B cell (primary cell): ENCODE data around the gene SLCO1A2. TPM values are rescaled to one million over a fixed set of nuclear protein-coding genes. Genes with fewer than 3 reads are reported as not detected.

ENCODE experiments used
- ATAC-seq: fragments of 200-7000 bp; cut with Tn5 transposase; one replicate; pipeline ENCODE4 v1.10.0; 2021; ENCODE audit warnings: low read depth, mild to moderate bottlenecking, moderate number of reproducible peaks, moderate library complexity
- CTCF ChIA-PET: fragments of 350-600 bp; sonication (Branson Sonifier 250); formaldehyde crosslinking; loops from one replicate; lab custom pipeline; 2021; ENCODE audit warnings: antibody characterized with exemption, inconsistent platforms; lab: Charles Lee
- POLR2A ChIA-PET: fragments of 350-600 bp; sonication (Branson Sonifier 250); formaldehyde crosslinking; loops from one replicate; lab custom pipeline; 2021; ENCODE audit warnings: antibody characterized with exemption; lab: Charles Lee
- DNase-seq: peaks from one replicate; pipeline ENCODE4 v3.0.0; 2013
- H2AFZ ChIP-seq: 2 replicates; pipeline ENCODE4 v1.6.1; 2012; ENCODE audit warnings: mild to moderate bottlenecking, low read depth, low read length; ENCODE audit not compliant: insufficient read depth, poor library complexity, severe bottlenecking
- H3K27ac ChIP-seq, 2 donors: 1 replicate in 1 of 2; 2 replicates in 1 of 2; pipeline ENCODE4 v1.5.1; 2012 to 2013; ENCODE audit warnings: low read length in 2 of 2, mild to moderate bottlenecking in 2 of 2, moderate library complexity in 1 of 2
- H3K27me3 ChIP-seq, 4 experiments: fragments of 200-600 bp in 1 of 4; sonication (generic) in 1 of 4; replicated peaks in 1 of 4; 1 replicate in 2 of 4; 2 replicates in 2 of 4; pipeline versions ENCODE4 v1.6.1 to v1.7.0; 2013 to 2016; ENCODE audit warnings: low read length in 3 of 4, mild to moderate bottlenecking in 2 of 4, mixed read lengths in 1 of 4, moderate library complexity in 1 of 4; ENCODE audit not compliant: insufficient read depth in 4 of 4, control insufficient read depth in 3 of 4; ENCODE audit errors: control extremely low read depth in 1 of 4
- H3K36me3 ChIP-seq, 2 experiments: replicated peaks in 1 of 2; 1 replicate in 1 of 2; 2 replicates in 1 of 2; pipeline versions ENCODE4 v1.6.1 to v1.7.1; 2013; ENCODE audit warnings: low read length in 1 of 2; ENCODE audit not compliant: insufficient read depth in 2 of 2, control insufficient read depth in 1 of 2; ENCODE audit errors: control extremely low read depth in 1 of 2, extremely low read depth in 1 of 2
- H3K4me1 ChIP-seq, 2 donors: fragments of 200-600 bp in 1 of 2; sonication (generic) in 1 of 2; 1 replicate in 1 of 2; 2 replicates in 1 of 2; pipeline versions ENCODE4 v1.5.1 to v1.6.1; 2013 to 2017; ENCODE audit warnings: low read length in 2 of 2; ENCODE audit not compliant: control insufficient read depth in 2 of 2, insufficient read depth in 2 of 2
- H3K4me2 ChIP-seq: replicated peaks from 2 replicates; pipeline ENCODE3; 2012; ENCODE audit warnings: mild to moderate bottlenecking, low read depth, low read length; ENCODE audit not compliant: poor library complexity, severe bottlenecking
- H3K4me3 ChIP-seq, 5 experiments: fragments of 200-600 bp in 1 of 5; sonication (generic) in 1 of 5; 1 replicate in 3 of 5; 2 replicates in 2 of 5; pipeline versions ENCODE4 v1.5.1 to v1.7.0; 2011 to 2016; ENCODE audit warnings: low read length in 4 of 5, mild to moderate bottlenecking in 4 of 5, low read depth in 2 of 5, control low read depth in 1 of 5, moderate library complexity in 1 of 5; ENCODE audit not compliant: insufficient read depth in 1 of 5; ENCODE audit errors: control extremely low read depth in 1 of 5, extremely low read depth in 1 of 5
- H3K79me2 ChIP-seq: fragments of 200-600 bp; sonication (generic); one replicate; pipeline ENCODE4 v1.6.0; 2016; ENCODE audit warnings: low read length; ENCODE audit not compliant: control insufficient read depth, insufficient read depth
- H3K9ac ChIP-seq: fragments of 200-600 bp; sonication (generic); 2 replicates; pipeline ENCODE4 v1.6.1; 2017; ENCODE audit warnings: mild to moderate bottlenecking, low read length, moderate library complexity
- H3K9me3 ChIP-seq, 3 donors: one replicate each; pipeline versions ENCODE4 v1.6.1 to v1.7.1; 2013; ENCODE audit warnings: low read length in 2 of 3; ENCODE audit not compliant: control insufficient read depth in 2 of 3, insufficient read depth in 1 of 3; ENCODE audit errors: control extremely low read depth in 1 of 3
- H4K20me1 ChIP-seq: 2 replicates; pipeline ENCODE4 v1.6.0; 2012; ENCODE audit warnings: mild to moderate bottlenecking, low read length; ENCODE audit not compliant: insufficient read depth, control insufficient read depth, poor library complexity, severe bottlenecking
- H3K27ac Mint-ChIP-seq: one replicate; pipeline ENCODE4 v1.8.0; 2021; ENCODE audit warnings: mixed read lengths
- H3K27me3 Mint-ChIP-seq: one replicate; pipeline ENCODE4 v1.8.0; 2021; ENCODE audit warnings: mixed read lengths
- H3K4me1 Mint-ChIP-seq: one replicate; pipeline ENCODE4 v1.8.0; 2021; ENCODE audit warnings: mixed read lengths
- H3K4me3 Mint-ChIP-seq: one replicate; pipeline ENCODE4 v1.8.0; 2021; ENCODE audit warnings: mixed read lengths
- H3K9me3 Mint-ChIP-seq: one replicate; pipeline ENCODE4 v1.8.0; 2022; ENCODE audit warnings: mixed read lengths; ENCODE audit not compliant: insufficient read depth
- CTCF ChIP-seq: fragments of 200-600 bp; IDR thresholded peaks from one replicate; pipeline ENCODE4 v1.8.0; 2022; ENCODE audit warnings: antibody characterized with exemption, mild to moderate bottlenecking
- EZH2 ChIP-seq: IDR thresholded peaks from 2 replicates; pipeline ENCODE4 v1.6.1; 2012; ENCODE audit warnings: borderline replicate concordance, low read depth, mild to moderate bottlenecking, moderate library complexity, low read length; ENCODE audit not compliant: insufficient read depth, poor library complexity, severe bottlenecking
- WGBS: methylation state at CpG from one replicate; pipeline ENCODE4 v1.1.5; 2013; ENCODE audit warnings: missing lambda C conversion rate; ENCODE audit not compliant: insufficient coverage; 5-methylcytosine and 5-hydroxymethylcytosine counted together
- intact Hi-C: fragments of 100-400 bp; cut with micrococcal nuclease; formaldehyde crosslinking; loops from one replicate; pipeline ENCODE4 v1.10.0; 2022
- polyA plus RNA-seq: library from polyadenylated mRNA; depleted of rRNA; stranded (reverse); fragments of >200 nt; gene quantifications from 2 replicates; pipeline ENCODE4 v1.2.3, GENCODE V29; 2012
- total RNA-seq, 2 donors: library from RNA; stranded (reverse); fragments of 120-200 nt in 1 of 2; gene quantifications; 1 replicate in 1 of 2; 2 replicates in 1 of 2; pipeline versions ENCODE4 v1.2.3 to v1.2.4, GENCODE V29; 2013 to 2022

Gene SLCO1A2
- total and polyA plus RNA-seq, 2 donors (not counting 1 experiment from before 2014, with no cell fraction given): not detected

- Mint-ChIP-seq H3K4me3 (no peak overlapping the region), H3K27me3 (no peaks in the 10 kb centered on the region), H3K9me3 (peaks cover 7% of the 10 kb centered on the region), H3K4me1 (no peaks in the 10 kb centered on the region), H3K27ac (no peak overlapping the region)
- ChIA-PET POLR2A (no interaction called here), CTCF (no interaction called here)
- intact Hi-C loops: no loop called here
- DNase-seq (no peak), ATAC-seq (no peak)
- Histone ChIP-seq H3K36me3 (no peaks in the 10 kb centered on the region), H4K20me1 (no peaks in the 10 kb centered on the region), H3K4me1 (no peaks in the 10 kb centered on the region), H3K4me3 (no peak overlapping the region), H3K9ac (no peak overlapping the region), H3K27me3 (no peaks in the 10 kb centered on the region), H2AFZ (no peak overlapping the region), H3K9me3 (peaks cover 0 to 11% (median 7%) of the 10 kb centered on the region in 3 donors), H3K27ac (no peak overlapping the region), H3K4me2 (no peak overlapping the region), H3K79me2 (no peaks in the 10 kb centered on the region)
- TF ChIP-seq EZH2 (no peak), CTCF (no peak)
- WGBS: no CpG with 5 or more reads among the region's 1 CpG
These were observed 10.2 kb downstream of the SLCO1A2 start for GRCh38 chr12:21324551-21324950.

- Histone ChIP-seq H3K4me1 (no peaks in the 10 kb centered on the region), H3K27ac (no peak overlapping the region), H4K20me1 (no peaks in the 10 kb centered on the region), H3K36me3 (no peaks in the 10 kb centered on the region), H3K9me3 (peaks cover 0 to 11% (median 7%) of the 10 kb centered on the region in 3 donors), H3K27me3 (no peaks in the 10 kb centered on the region), H2AFZ (no peak overlapping the region), H3K9ac (no peak overlapping the region), H3K79me2 (no peaks in the 10 kb centered on the region), H3K4me3 (no peak overlapping the region), H3K4me2 (no peak overlapping the region)
- ChIA-PET CTCF (no interaction called here), POLR2A (no interaction called here)
- ATAC-seq (no peak), DNase-seq (no peak)
- H3K4me3 Mint-ChIP-seq: no peak overlapping the region
- peaks cover 7% of the 10 kb centered on the region for H3K9me3 Mint-ChIP-seq
- H3K27me3 Mint-ChIP-seq: no peaks in the 10 kb centered on the region
- no peak overlapping the region for H3K27ac Mint-ChIP-seq
- no CpG with 5 or more reads among the region's 2 CpGs for WGBS
- TF ChIP-seq CTCF (no peak), EZH2 (no peak)
- no peaks in the 10 kb centered on the region for H3K4me1 Mint-ChIP-seq
- intact Hi-C loops: no loop called here
These were observed 11.0 kb downstream of the SLCO1A2 start for GRCh38 chr12:21323736-21324135.
